Large intestine (tissue), 3 donors: ENCODE results near the gene ART1. TPM values are rescaled to one million over a fixed set of nuclear protein-coding genes. Genes with fewer than 3 reads are reported as not detected.

Source experiments
- DNase-seq, 2 donors: peaks; one replicate each; pipeline versions ENCODE4 v3.0.0 to v3.0.0-alpha.2; 2013
- H3K27ac ChIP-seq: one replicate; pipeline ENCODE4 v1.5.1; 2013; ENCODE audit warnings: low read length
- H3K27me3 ChIP-seq: 2 replicates; pipeline ENCODE4 v1.6.1; 2013; ENCODE audit warnings: low read length; ENCODE audit not compliant: control insufficient read depth, insufficient read depth
- H3K36me3 ChIP-seq: 2 replicates; pipeline ENCODE4 v1.6.1; 2013; ENCODE audit warnings: low read length; ENCODE audit not compliant: control insufficient read depth, insufficient read depth
- H3K4me1 ChIP-seq: one replicate; pipeline ENCODE4 v1.6.1; 2013; ENCODE audit warnings: low read length; ENCODE audit not compliant: control insufficient read depth, insufficient read depth
- H3K4me3 ChIP-seq: one replicate; pipeline ENCODE4 v1.5.1; 2013; ENCODE audit warnings: low read length
- H3K9me3 ChIP-seq: one replicate; pipeline ENCODE4 v1.6.1; 2013; ENCODE audit warnings: mild to moderate bottlenecking, low read depth, low read length, moderate library complexity; ENCODE audit not compliant: control insufficient read depth
- WGBS: methylation state at CpG from one replicate; pipeline ENCODE4 v1.1.5; 2013; ENCODE audit warnings: low lambda C conversion rate; ENCODE audit not compliant: insufficient coverage; 5-methylcytosine and 5-hydroxymethylcytosine counted together
- polyA plus RNA-seq: library from polyadenylated mRNA; unstranded; fragments of 120-200 nt; gene quantifications from one replicate; pipeline ENCODE4 v1.2.1, GENCODE V29; 2013

ART1 gene
- polyA plus RNA-seq, 1 donor = not detected

GRCh38 chr11:3684129-3684818 lies 39.3 kb downstream of the ART1 start:
- 100% methylated on average over 3 of the region's 12 CpGs for WGBS
- H3K27ac ChIP-seq = no peak overlapping the region
- H3K36me3 ChIP-seq = peaks cover 76% of the 10 kb centered on the region
- H3K9me3 ChIP-seq = no peaks in the 10 kb centered on the region
- no peak overlapping the region for H3K4me3 ChIP-seq
- DNase-seq = no peak
- no peaks in the 10 kb centered on the region for H3K4me1 ChIP-seq
- H3K27me3 ChIP-seq = no peaks in the 10 kb centered on the region

GRCh38 chr11:3684819-3685172 lies 39.9 kb downstream of the ART1 start:
- Histone ChIP-seq H3K9me3 (no peaks in the 10 kb centered on the region), H3K4me1 (no peaks in the 10 kb centered on the region), H3K27ac (no peak overlapping the region), H3K27me3 (no peaks in the 10 kb centered on the region), H3K36me3 (peaks cover 76% of the 10 kb centered on the region), H3K4me3 (no peak overlapping the region)
- no CpG with 5 or more reads among the region's 2 CpGs for WGBS
- peak; percentile 18 to 66 for DNase-seq

- Histone ChIP-seq H3K9me3 (no peaks in the 10 kb centered on the region), H3K4me3 (no peak overlapping the region), H3K4me1 (no peaks in the 10 kb centered on the region), H3K36me3 (peaks cover 65% of the 10 kb centered on the region), H3K27me3 (no peaks in the 10 kb centered on the region), H3K27ac (no peak overlapping the region)
- DNase-seq = no peak
- no CpG with 5 or more reads among the region's 7 CpGs for WGBS
These were observed 41.0 kb downstream of the ART1 start for GRCh38 chr11:3685923-3686322.

- peaks cover 64% of the 10 kb centered on the region for H3K36me3 ChIP-seq
- H3K27me3 ChIP-seq = no peaks in the 10 kb centered on the region
- no peak overlapping the region for H3K27ac ChIP-seq
- no peaks in the 10 kb centered on the region for H3K4me1 ChIP-seq
- no peaks in the 10 kb centered on the region for H3K9me3 ChIP-seq
- no peak overlapping the region for H3K4me3 ChIP-seq
- DNase-seq = no peak
- no CpG with 5 or more reads among the region's 4 CpGs for WGBS
These were observed 41.8 kb downstream of the ART1 start for GRCh38 chr11:3686751-3687150.

GRCh38 chr11:3700410-3700809 lies 55.5 kb downstream of the ART1 start:
- Histone ChIP-seq H3K36me3 (peaks cover 79% of the 10 kb centered on the region), H3K4me1 (no peaks in the 10 kb centered on the region), H3K27me3 (no peaks in the 10 kb centered on the region), H3K27ac (no peak overlapping the region), H3K9me3 (no peaks in the 10 kb centered on the region), H3K4me3 (no peak overlapping the region)
- WGBS = no CpG with 5 or more reads among the region's 2 CpGs
- no peak for DNase-seq

GRCh38 chr11:3700910-3701309 lies 56.0 kb downstream of the ART1 start:
- no peak for DNase-seq
- WGBS = 83% methylated on average over 1 of the region's 2 CpGs
- Histone ChIP-seq H3K36me3 (peaks cover 80% of the 10 kb centered on the region), H3K4me1 (no peaks in the 10 kb centered on the region), H3K27me3 (no peaks in the 10 kb centered on the region), H3K4me3 (no peak overlapping the region), H3K27ac (no peak overlapping the region), H3K9me3 (no peaks in the 10 kb centered on the region)

GRCh38 chr11:3703383-3703782 lies 58.5 kb downstream of the ART1 start:
- no peaks in the 10 kb centered on the region for H3K27me3 ChIP-seq
- no peaks in the 10 kb centered on the region for H3K9me3 ChIP-seq
- no peak for DNase-seq
- no peaks in the 10 kb centered on the region for H3K4me1 ChIP-seq
- no peak overlapping the region for H3K27ac ChIP-seq
- H3K4me3 ChIP-seq = no peak overlapping the region
- no CpG with 5 or more reads among the region's 3 CpGs for WGBS
- peaks cover 80% of the 10 kb centered on the region for H3K36me3 ChIP-seq

GRCh38 chr11:3707176-3707575 lies 62.2 kb downstream of the ART1 start:
- no peaks in the 10 kb centered on the region for H3K27me3 ChIP-seq
- peaks cover 79% of the 10 kb centered on the region for H3K36me3 ChIP-seq
- no peak overlapping the region for H3K27ac ChIP-seq
- peaks cover 2% of the 10 kb centered on the region for H3K4me1 ChIP-seq
- H3K9me3 ChIP-seq = no peaks in the 10 kb centered on the region
- DNase-seq = no peak
- no peak overlapping the region for H3K4me3 ChIP-seq
- no CpG with 5 or more reads among the region's 2 CpGs for WGBS

- no peaks in the 10 kb centered on the region for H3K9me3 ChIP-seq
- no CpG with 5 or more reads among the region's 1 CpG for WGBS
- DNase-seq = no peak
- no peak overlapping the region for H3K27ac ChIP-seq
- peaks cover 77% of the 10 kb centered on the region for H3K36me3 ChIP-seq
- no peak overlapping the region for H3K4me3 ChIP-seq
- no peaks in the 10 kb centered on the region for H3K27me3 ChIP-seq
- peaks cover 7% of the 10 kb centered on the region for H3K4me1 ChIP-seq
These were observed 65.0 kb downstream of the ART1 start for GRCh38 chr11:3709977-3710376.

GRCh38 chr11:3710485-3711259 lies 65.7 kb downstream of the ART1 start:
- Histone ChIP-seq H3K9me3 (no peaks in the 10 kb centered on the region), H3K27me3 (no peaks in the 10 kb centered on the region), H3K4me3 (no peak overlapping the region), H3K27ac (no peak overlapping the region), H3K36me3 (peaks cover 76% of the 10 kb centered on the region), H3K4me1 (peaks cover 7% of the 10 kb centered on the region)
- DNase-seq = no peak
- no CpG with 5 or more reads among the region's 4 CpGs for WGBS
